Inflammatory macrophage treated with lipopolysaccharide for 1 hour (primary cell): ENCODE measurements around the gene PDIA2.
"Not testable (repeated sequence)": the region's sequence is repeated elsewhere in the genome, so short reads cannot be mapped to it uniquely, and the experiment has no call there.

Experiments used
- DNase-seq, 2 donors: peaks; one replicate each; pipeline ENCODE4 v3.0.0-alpha.2; 2020 to 2022

PDIA2 gene

GRCh38 chr16:303760-304505 is 21.0 kb downstream of the PDIA2 start:
- DNase-seq, result peak; percentile 22

- DNase-seq, result no peak
Observed at GRCh38 chr16:305916-306626, 23.1 kb downstream of the PDIA2 start.

GRCh38 chr16:306911-307370 is 24.0 kb downstream of the PDIA2 start:
- no peak for DNase-seq

- DNase-seq, result no peak
Observed at GRCh38 chr16:307691-308312, 24.8 kb downstream of the PDIA2 start.

- DNase-seq, result no peak
Observed at GRCh38 chr16:309476-309875, 26.5 kb downstream of the PDIA2 start.

- no peak for DNase-seq
Observed at GRCh38 chr16:311725-312124, 28.8 kb downstream of the PDIA2 start.

GRCh38 chr16:314351-314750 is 31.4 kb downstream of the PDIA2 start:
- DNase-seq, result no peak

- no peak for DNase-seq
Observed at GRCh38 chr16:314795-315299, 31.9 kb downstream of the PDIA2 start.

GRCh38 chr16:316741-317464 is 33.9 kb downstream of the PDIA2 start:
- no peak for DNase-seq

- no peak for DNase-seq
Observed at GRCh38 chr16:317583-317982, 34.6 kb downstream of the PDIA2 start.

- no peak for DNase-seq
Observed at GRCh38 chr16:318628-319027, 35.7 kb downstream of the PDIA2 start.

- DNase-seq, result no peak
Observed at GRCh38 chr16:320206-320605, 37.2 kb downstream of the PDIA2 start.

- no peak for DNase-seq
Observed at GRCh38 chr16:321532-321931, 38.6 kb downstream of the PDIA2 start.

GRCh38 chr16:322476-323143 is 39.6 kb downstream of the PDIA2 start:
- no peak for DNase-seq

- DNase-seq, result no peak
Observed at GRCh38 chr16:324201-324450, 41.2 kb downstream of the PDIA2 start.

- DNase-seq, result no peak
Observed at GRCh38 chr16:324451-325334, 41.7 kb downstream of the PDIA2 start.

- DNase-seq, result peak in 1 of 2 donors; percentile 3
Observed at GRCh38 chr16:325375-326145, 42.6 kb downstream of the PDIA2 start.

GRCh38 chr16:330741-331140 is 47.8 kb downstream of the PDIA2 start:
- no peak for DNase-seq

- DNase-seq, result not testable (repeated sequence)
Observed at GRCh38 chr16:331181-331814, 48.3 kb downstream of the PDIA2 start.

GRCh38 chr16:333406-334094 is 50.6 kb downstream of the PDIA2 start:
- no peak for DNase-seq
